Choroid plexus epithelial cell (primary cell): ENCODE measurements around the gene RAPGEF4.

Experiments
- DNase-seq: peaks from one replicate; pipeline ENCODE4 v3.0.0-alpha.2; 2010; ENCODE audit warnings: low read depth
- H3K4me3 ChIP-seq: 2 replicates; pipeline ENCODE4 v1.5.1; 2011; ENCODE audit warnings: low read depth, mild to moderate bottlenecking, control low read depth, low read length, moderate library complexity
- CTCF ChIP-seq: conservative IDR thresholded peaks from 2 replicates; pipeline ENCODE4 v1.5.1; 2011; ENCODE audit warnings: low read depth, mild to moderate bottlenecking, control low read depth, inconsistent platforms, low read length, moderate library complexity

The RAPGEF4 gene

GRCh38 chr2:172861656-172862476 is 126.2 kb downstream of the RAPGEF4 start:
- DNase-seq = no peak
- H3K4me3 ChIP-seq = no peak overlapping the region
- TF ChIP-seq CTCF = no peak

- no peak for TF ChIP-seq CTCF
- DNase-seq = no peak
- H3K4me3 ChIP-seq = no peak overlapping the region
Measured at GRCh38 chr2:172863341-172863740, 127.7 kb downstream of the RAPGEF4 start.

GRCh38 chr2:172864182-172864581 is 128.5 kb downstream of the RAPGEF4 start:
- peak; percentile 76 for DNase-seq
- H3K4me3 ChIP-seq = no peak overlapping the region
- peak; percentile 95 for TF ChIP-seq CTCF

- H3K4me3 ChIP-seq = no peak overlapping the region
- no peak for DNase-seq
- peak; percentile 49 for TF ChIP-seq CTCF
Measured at GRCh38 chr2:172865422-172865821, 129.8 kb downstream of the RAPGEF4 start.

GRCh38 chr2:172869861-172870260 is 134.2 kb downstream of the RAPGEF4 start:
- no peak for TF ChIP-seq CTCF
- no peak overlapping the region for H3K4me3 ChIP-seq
- no peak for DNase-seq

- no peak for DNase-seq
- TF ChIP-seq CTCF = no peak
- H3K4me3 ChIP-seq = no peak overlapping the region
Measured at GRCh38 chr2:172870396-172870795, 134.8 kb downstream of the RAPGEF4 start.

- no peak overlapping the region for H3K4me3 ChIP-seq
- no peak for TF ChIP-seq CTCF
- peak; percentile 38 for DNase-seq
Measured at GRCh38 chr2:172877826-172878225, 142.2 kb downstream of the RAPGEF4 start.
